Measurements from ENCODE around the gene FMNL1. TPM values are rescaled to one million over a fixed set of nuclear protein-coding genes. Genes with fewer than 3 reads are reported as not detected.

FMNL1 gene
- polyA plus RNA-seq, 3 donors: 23.8 to 826 (median 24.8) TPM

GRCh38 chr17:45237686-45238085 is 16.0 kb downstream of the FMNL1 start:
- no peak overlapping the region for H3K4me3 ChIP-seq (replicated peaks in 1 of 3; ENCODE audit: low read depth in 2 of 3, low read length in 3 of 3)
- H3K27me3 ChIP-seq (ENCODE audit: control insufficient read depth in 2 of 2, insufficient read depth in 2 of 2, low read length in 2 of 2): no peaks in the 10 kb centered on the region
- DNase-seq: no peak
- no peak overlapping the region for H2AFZ ChIP-seq (ENCODE audit: insufficient read depth, low read depth, low read length, poor library complexity, severe bottlenecking)
- Mint-ChIP-seq H3K36me3 (peaks cover 85 to 96% of the 10 kb centered on the region in 2 donors), H3K4me1 (peaks cover 35% of the 10 kb centered on the region), H3K27ac (peak overlapping the region in 4 of 7 donors; percentile 28 to 69 (median 41)), H3K27me3 (ENCODE audit: low read depth in 3 of 3) (peaks cover 0 to 4% (median 4%) of the 10 kb centered on the region in 3 donors), H3K9me3 (no peaks in the 10 kb centered on the region), H3K4me3 (no peak overlapping the region)
- peaks cover 33% of the 10 kb centered on the region in 2 donors for H3K4me1 ChIP-seq (ENCODE audit: control insufficient read depth in 1 of 2, insufficient read depth in 2 of 2, low read length in 2 of 2)
- H3K27ac ChIP-seq (ENCODE audit: low read depth in 1 of 2, low read length in 2 of 2): no peak overlapping the region
- TF ChIP-seq CTCF (IDR thresholded peaks at IDR 0.05): no peak
- peaks cover 86% of the 10 kb centered on the region for H3K79me2 ChIP-seq (ENCODE audit: insufficient read depth, low read length)
- intact Hi-C loops (cut with micrococcal nuclease): loop anchor here in 1 of 2 donors (5.0 kb wide), 1 partner anchor 35 kb away; no protein-coding TSS in a partner anchor
- WGBS (ENCODE audit: insufficient coverage): 63% methylated on average over 1 of the region's 2 CpGs
- H3K9me3 ChIP-seq (replicated peaks in 1 of 2; ENCODE audit: control insufficient read depth in 1 of 2, insufficient read depth in 1 of 2, low read length in 2 of 2): no peaks in the 10 kb centered on the region
- peaks cover 99% of the 10 kb centered on the region for H4K20me1 ChIP-seq (ENCODE audit: insufficient read depth, low read length)
- H3K36me3 ChIP-seq (replicated peaks in 1 of 2; ENCODE audit: control insufficient read depth in 1 of 2, insufficient read depth in 2 of 2, low read length in 2 of 2): peaks cover 94 to 97% of the 10 kb centered on the region in 2 donors
- no peak overlapping the region for H3K4me2 ChIP-seq (replicated peaks; ENCODE audit: extremely low read depth, low read length, poor library complexity, severe bottlenecking)
- H3K9ac ChIP-seq (ENCODE audit: insufficient read depth, low read length, poor library complexity, severe bottlenecking): no peak overlapping the region

- intact Hi-C loops (cut with micrococcal nuclease): loop anchor here in 1 of 2 donors (5.0 kb wide), 1 partner anchor 36 kb away; no protein-coding TSS in a partner anchor
- H3K27me3 ChIP-seq (ENCODE audit: control insufficient read depth in 2 of 2, insufficient read depth in 2 of 2, low read length in 2 of 2): no peaks in the 10 kb centered on the region
- H3K36me3 ChIP-seq (replicated peaks in 1 of 2; ENCODE audit: control insufficient read depth in 1 of 2, insufficient read depth in 2 of 2, low read length in 2 of 2): peaks cover 94 to 97% of the 10 kb centered on the region in 2 donors
- Mint-ChIP-seq H3K36me3 (peaks cover 85 to 96% of the 10 kb centered on the region in 2 donors), H3K27ac (peak overlapping the region in 6 of 7 donors; percentile 31 to 82 (median 69)), H3K9me3 (no peaks in the 10 kb centered on the region), H3K4me1 (peaks cover 30% of the 10 kb centered on the region), H3K27me3 (ENCODE audit: low read depth in 3 of 3) (peaks cover 0 to 4% (median 4%) of the 10 kb centered on the region in 3 donors), H3K4me3 (no peak overlapping the region)
- no peaks in the 10 kb centered on the region for H3K9me3 ChIP-seq (replicated peaks in 1 of 2; ENCODE audit: control insufficient read depth in 1 of 2, insufficient read depth in 1 of 2, low read length in 2 of 2)
- H4K20me1 ChIP-seq (ENCODE audit: insufficient read depth, low read length): peaks cover 99% of the 10 kb centered on the region
- H3K9ac ChIP-seq (ENCODE audit: insufficient read depth, low read length, poor library complexity, severe bottlenecking): no peak overlapping the region
- H3K4me2 ChIP-seq (replicated peaks; ENCODE audit: extremely low read depth, low read length, poor library complexity, severe bottlenecking): no peak overlapping the region
- peaks cover 27% of the 10 kb centered on the region in 2 donors for H3K4me1 ChIP-seq (ENCODE audit: control insufficient read depth in 1 of 2, insufficient read depth in 2 of 2, low read length in 2 of 2)
- no peak for TF ChIP-seq CTCF (IDR thresholded peaks at IDR 0.05)
- no peak for DNase-seq
- peaks cover 86% of the 10 kb centered on the region for H3K79me2 ChIP-seq (ENCODE audit: insufficient read depth, low read length)
- peak overlapping the region in 1 of 2 donors; percentile 23 for H3K27ac ChIP-seq (ENCODE audit: low read depth in 1 of 2, low read length in 2 of 2)
- no peak overlapping the region for H3K4me3 ChIP-seq (replicated peaks in 1 of 3; ENCODE audit: low read depth in 2 of 3, low read length in 3 of 3)
- 98% methylated on average over 7 of the region's 7 CpGs for WGBS (ENCODE audit: insufficient coverage)
- H2AFZ ChIP-seq (ENCODE audit: insufficient read depth, low read depth, low read length, poor library complexity, severe bottlenecking): no peak overlapping the region
These were observed 16.6 kb downstream of the FMNL1 start for GRCh38 chr17:45238155-45238774.

Data from CD14-positive monocyte (primary cell).